Karpas-422 (cell line): ENCODE results near the gene GRAMD1B. TPM values are rescaled to one million over a fixed set of nuclear protein-coding genes. Genes with fewer than 3 reads are reported as not detected.
"Not testable (repeated sequence)": the region's sequence is repeated elsewhere in the genome, so short reads cannot be mapped to it uniquely, and the experiment has no call there.

Source experiments
- DNase-seq: peaks from one replicate; pipeline ENCODE4 v3.0.0-alpha.2; 2015
- H2AFZ ChIP-seq: fragments of 200-600 bp; sonication (generic); 2 replicates; pipeline ENCODE4 v1.6.1; 2014; ENCODE audit warnings: antibody characterized with exemption, low read length, mixed read lengths
- H3K27ac ChIP-seq: fragments of 200-600 bp; sonication (generic); 2 replicates; pipeline ENCODE4 v1.5.1; 2014; ENCODE audit warnings: mild to moderate bottlenecking, low read length, moderate library complexity
- H3K27me3 ChIP-seq: fragments of 200-600 bp; sonication (generic); 2 replicates; pipeline ENCODE4 v1.6.1; 2014; ENCODE audit warnings: low read length, mixed read lengths
- H3K36me3 ChIP-seq: fragments of 200-600 bp; sonication (generic); 2 replicates; pipeline ENCODE4 v1.6.1; 2014; ENCODE audit warnings: low read length, mixed read lengths; ENCODE audit not compliant: insufficient read depth
- H3K4me1 ChIP-seq: fragments of 200-600 bp; sonication (generic); 2 replicates; pipeline ENCODE4 v1.6.1; 2014; ENCODE audit warnings: mild to moderate bottlenecking, low read length, mixed read lengths
- H3K4me2 ChIP-seq: fragments of 200-600 bp; sonication (generic); 2 replicates; pipeline ENCODE4 v1.6.1; 2014; ENCODE audit warnings: low read length, low read depth, mild to moderate bottlenecking; ENCODE audit not compliant: poor library complexity, severe bottlenecking
- H3K4me3 ChIP-seq: fragments of 200-600 bp; sonication (generic); 2 replicates; pipeline ENCODE4 v1.5.1; 2014; ENCODE audit warnings: mild to moderate bottlenecking, antibody characterized with exemption, low read length, mixed read lengths
- H3K79me2 ChIP-seq: fragments of 200-600 bp; sonication (generic); 2 replicates; pipeline ENCODE4 v1.6.1; 2014; ENCODE audit warnings: mild to moderate bottlenecking, low read length, mixed read lengths
- H3K9ac ChIP-seq: fragments of 200-600 bp; sonication (generic); 2 replicates; pipeline ENCODE4 v1.6.0; 2014; ENCODE audit warnings: low read length
- H3K9me2 ChIP-seq: fragments of 200-600 bp; sonication (generic), shearing (Covaris generic); replicated peaks from 2 replicates; pipeline ENCODE4 v1.6.0; 2014; ENCODE audit warnings: mild to moderate bottlenecking, low read length, moderate library complexity; ENCODE audit not compliant: insufficient read depth
- H3K9me3 ChIP-seq: fragments of 300-700, 200-600 bp; sonication (generic); 2 replicates; pipeline ENCODE4 v1.6.1; 2014; ENCODE audit warnings: low read length, mixed read lengths
- H4K20me1 ChIP-seq: fragments of 200-600 bp; sonication (generic); 2 replicates; pipeline ENCODE4 v1.6.1; 2014; ENCODE audit warnings: mild to moderate bottlenecking, antibody characterized with exemption, low read length, low read depth; ENCODE audit not compliant: insufficient read depth
- total RNA-seq: library from RNA; depleted of rRNA; stranded (reverse); fragments of >200 nt; shearing (Covaris generic); gene quantifications from 2 replicates; pipeline ENCODE4 v1.2.3, GENCODE V29; 2014; ENCODE audit warnings: low replicate concordance

Gene GRAMD1B
- total RNA-seq, 1 experiment from 2014 or later, result 79.0 TPM

- H3K79me2 ChIP-seq, H3K36me3 ChIP-seq, H2AFZ ChIP-seq, H4K20me1 ChIP-seq, H3K9ac ChIP-seq, H3K4me2 ChIP-seq, H3K9me2 ChIP-seq, H3K4me3 ChIP-seq, H3K27ac ChIP-seq, H3K9me3 ChIP-seq, DNase-seq, H3K27me3 ChIP-seq, H3K4me1 ChIP-seq: not testable (repeated sequence)
Observed at GRCh38 chr11:123456448-123456847, 26.4 kb downstream of the GRAMD1B start.

GRCh38 chr11:123457187-123457770 is 27.2 kb downstream of the GRAMD1B start:
- Histone ChIP-seq H2AFZ (peak overlapping the region; percentile 78), H3K27me3 (no peaks in the 10 kb centered on the region), H3K79me2 (no peaks in the 10 kb centered on the region), H3K9me3 (no peaks in the 10 kb centered on the region), H3K9ac (no peak overlapping the region), H3K4me3 (no peak overlapping the region), H3K9me2 (no peaks in the 10 kb centered on the region), H3K27ac (no peak overlapping the region), H3K4me1 (peaks cover 9% of the 10 kb centered on the region), H4K20me1 (no peaks in the 10 kb centered on the region), H3K4me2 (no peak overlapping the region), H3K36me3 (no peaks in the 10 kb centered on the region)
- DNase-seq, result no peak

- Histone ChIP-seq H3K9ac (no peak overlapping the region), H3K4me3 (no peak overlapping the region), H3K9me2 (no peaks in the 10 kb centered on the region), H2AFZ (no peak overlapping the region), H3K4me1 (peaks cover 5% of the 10 kb centered on the region; the same call in 1 of the 2 replicates), H3K36me3 (no peaks in the 10 kb centered on the region), H4K20me1 (no peaks in the 10 kb centered on the region), H3K9me3 (no peaks in the 10 kb centered on the region), H3K27me3 (no peaks in the 10 kb centered on the region), H3K4me2 (no peak overlapping the region), H3K79me2 (no peaks in the 10 kb centered on the region), H3K27ac (no peak overlapping the region)
- no peak for DNase-seq
Observed at GRCh38 chr11:123458501-123458900, 28.4 kb downstream of the GRAMD1B start.

- Histone ChIP-seq H3K9me2 (no peaks in the 10 kb centered on the region), H3K79me2 (no peaks in the 10 kb centered on the region)
Observed at GRCh38 chr11:123460012-123460700, 30.1 kb downstream of the GRAMD1B start.

GRCh38 chr11:123461164-123461563 is 31.1 kb downstream of the GRAMD1B start:
- no peak overlapping the region for H3K9ac ChIP-seq
- no peaks in the 10 kb centered on the region for H3K79me2 ChIP-seq
- no peaks in the 10 kb centered on the region for H4K20me1 ChIP-seq
- no peaks in the 10 kb centered on the region for H3K27me3 ChIP-seq
- no peak overlapping the region for H3K4me2 ChIP-seq
- no peaks in the 10 kb centered on the region for H3K36me3 ChIP-seq
- no peak overlapping the region for H3K4me3 ChIP-seq
- DNase-seq, result no peak
- no peaks in the 10 kb centered on the region for H3K9me2 ChIP-seq
- no peak overlapping the region for H3K27ac ChIP-seq
- H3K9me3 ChIP-seq, result no peaks in the 10 kb centered on the region
- peaks cover 5% of the 10 kb centered on the region; the same call in 1 of the 2 replicates for H3K4me1 ChIP-seq
- H2AFZ ChIP-seq, result no peak overlapping the region

More at GRCh38 chr11:123460012-123460700, 30.1 kb downstream of the GRAMD1B start:
- no peaks in the 10 kb centered on the region for H3K36me3 ChIP-seq
- H3K27ac ChIP-seq, result no peak overlapping the region
- H3K27me3 ChIP-seq, result no peaks in the 10 kb centered on the region
- no peaks in the 10 kb centered on the region for H4K20me1 ChIP-seq
- no peak overlapping the region for H3K4me3 ChIP-seq
- peaks cover 5% of the 10 kb centered on the region; the same call in 1 of the 2 replicates for H3K4me1 ChIP-seq
- no peak overlapping the region for H2AFZ ChIP-seq
- no peak overlapping the region for H3K9ac ChIP-seq
- H3K4me2 ChIP-seq, result no peak overlapping the region
- H3K9me3 ChIP-seq, result no peaks in the 10 kb centered on the region
- DNase-seq, result no peak

GRCh38 chr11:123465667-123466066 is 35.6 kb downstream of the GRAMD1B start:
- H3K4me3 ChIP-seq, H3K4me1 ChIP-seq, H3K4me2 ChIP-seq, H3K9ac ChIP-seq, DNase-seq, H3K79me2 ChIP-seq, H3K36me3 ChIP-seq, H3K27ac ChIP-seq, H4K20me1 ChIP-seq, H3K27me3 ChIP-seq, H3K9me3 ChIP-seq, H3K9me2 ChIP-seq, H2AFZ ChIP-seq: not testable (repeated sequence)

- not testable (repeated sequence) for H3K79me2 ChIP-seq, H3K9me2 ChIP-seq, H3K27ac ChIP-seq, H3K9ac ChIP-seq, H3K4me2 ChIP-seq, H4K20me1 ChIP-seq, H2AFZ ChIP-seq, H3K27me3 ChIP-seq, H3K4me3 ChIP-seq, DNase-seq, H3K9me3 ChIP-seq, H3K36me3 ChIP-seq
- H3K4me1 ChIP-seq, result peaks cover 14% of the 10 kb centered on the region
Observed at GRCh38 chr11:123466172-123466571, 36.1 kb downstream of the GRAMD1B start.

GRCh38 chr11:123469089-123469488 is 39.0 kb downstream of the GRAMD1B start:
- Histone ChIP-seq H3K79me2 (no peaks in the 10 kb centered on the region), H3K36me3 (no peaks in the 10 kb centered on the region), H3K27ac (no peak overlapping the region), H2AFZ (no peak overlapping the region), H3K9me2 (no peaks in the 10 kb centered on the region), H4K20me1 (no peaks in the 10 kb centered on the region), H3K4me3 (no peak overlapping the region), H3K9ac (no peak overlapping the region), H3K4me1 (peaks cover 28% of the 10 kb centered on the region), H3K9me3 (no peaks in the 10 kb centered on the region), H3K4me2 (no peak overlapping the region), H3K27me3 (no peaks in the 10 kb centered on the region)
- DNase-seq, result peak; percentile 10
